Right ventricle myocardium superior (tissue), 1 donor: ENCODE measurements around the gene LSM6. TPM values are rescaled to one million over a fixed set of nuclear protein-coding genes. Genes with fewer than 3 reads are reported as not detected.

ENCODE experiments used
- ATAC-seq: fragments of 200-7000 bp; cut with Tn5 transposase; one replicate; pipeline ENCODE4 v1.9.1; 2020; ENCODE audit warnings: mild to moderate bottlenecking; ENCODE audit not compliant: poor library complexity
- DNase-seq: peaks from one replicate; pipeline ENCODE4 v3.0.0-alpha.2; 2020
- intact Hi-C: fragments of 100-400 bp; cut with DNase I; formaldehyde crosslinking; loops from one replicate; pipeline ENCODE4 v1.11.2; 2022
- total RNA-seq: library from RNA; stranded (reverse); fragmentation: NEBNext Ultra II Directional; extraction: Animal tissue kit (Norgen Biotek cat#: 25700); gene quantifications from one replicate; pipeline ENCODE4 v1.2.1, GENCODE V29; 2021
- donor health status: DM: no; HTN: yes; CAD: no; lungs with severe emphysema.

LSM6 gene
- total RNA-seq, 1 donor from 2014 or later = 11.8 TPM

DNA sequence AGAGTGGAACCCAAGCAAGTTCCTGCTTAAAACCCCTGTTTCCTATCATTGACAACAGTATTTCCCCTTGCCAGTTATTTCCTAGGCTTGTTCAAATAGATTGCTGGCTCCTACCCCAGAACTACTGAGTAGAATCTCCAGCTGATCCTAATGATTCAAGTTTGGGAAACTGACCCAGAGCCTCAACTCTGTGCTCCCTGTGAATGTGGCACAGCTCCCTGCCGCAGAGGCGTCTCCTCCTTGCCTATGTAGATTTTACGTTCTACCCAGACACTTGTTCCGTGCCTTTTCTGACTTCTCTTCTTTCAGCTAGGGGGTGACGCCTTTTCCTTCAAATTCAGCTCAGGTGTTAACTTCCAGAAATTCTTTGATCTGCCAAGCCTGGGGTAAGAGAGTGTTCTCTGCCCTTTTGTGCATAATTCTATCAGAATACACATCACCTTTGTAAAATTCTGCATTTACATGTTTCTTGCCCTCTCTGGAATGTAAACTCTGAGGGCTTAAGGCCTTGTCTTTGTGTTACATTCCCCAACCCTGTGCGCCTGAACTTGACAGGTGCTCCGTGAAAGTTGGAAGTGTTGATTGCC lies 4.4 kb downstream of the LSM6 start:
- intact Hi-C loops = loop anchor here (10.0 kb wide), 1 partner anchor 245 kb away; the partner anchor contains the start of gene ZNF827
- ATAC-seq (no peak), DNase-seq (no peak)

DNA sequence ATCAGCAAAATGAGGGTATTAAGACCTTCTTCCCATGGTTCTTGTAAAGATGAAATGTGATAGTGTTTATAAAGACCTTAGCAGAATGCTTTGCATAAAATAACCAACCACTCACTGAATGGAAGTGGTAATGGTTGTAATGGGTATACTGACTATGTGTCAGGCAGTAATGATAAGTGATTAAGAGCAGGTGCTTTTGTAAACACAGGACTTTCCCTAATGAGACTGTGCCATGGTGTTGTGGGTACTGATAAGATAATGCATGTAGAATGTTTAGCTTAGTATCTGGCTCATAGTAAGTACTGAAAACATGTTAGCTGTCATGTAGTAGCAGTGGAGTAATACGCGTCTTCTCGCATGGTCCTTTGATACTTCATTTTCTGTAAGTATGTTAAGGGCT lies 6.9 kb downstream of the LSM6 start:
- no peak for DNase-seq
- intact Hi-C loops = no loop called here
- no peak for ATAC-seq

GRCh38 chr4:146183209-146183608 lies 7.7 kb downstream of the LSM6 start:
- ATAC-seq = no peak

GRCh38 chr4:146186041-146186440 lies 10.5 kb downstream of the LSM6 start:
- ATAC-seq (no peak), DNase-seq (no peak)
- intact Hi-C loops = no loop called here

More at GRCh38 chr4:146183209-146183608, 7.7 kb downstream of the LSM6 start:
- no peak for DNase-seq
- intact Hi-C loops = no loop called here

- intact Hi-C loops = no loop called here
- no peak for ATAC-seq
Observed at GRCh38 chr4:146186596-146186995, 11.1 kb downstream of the LSM6 start.

GRCh38 chr4:146190456-146190855 lies 14.9 kb downstream of the LSM6 start:
- ATAC-seq (no peak), DNase-seq (no peak)
- intact Hi-C loops = no loop called here

More at GRCh38 chr4:146186596-146186995, 11.1 kb downstream of the LSM6 start:
- no peak for DNase-seq

- no peak for DNase-seq
- intact Hi-C loops = no loop called here
- peak; percentile 81 for ATAC-seq
Observed at GRCh38 chr4:146191766-146192458, 16.4 kb downstream of the LSM6 start.

- no peak for ATAC-seq
- intact Hi-C loops = no loop called here
- DNase-seq = no peak
Observed at GRCh38 chr4:146193628-146194027, 18.1 kb downstream of the LSM6 start.

DNA sequence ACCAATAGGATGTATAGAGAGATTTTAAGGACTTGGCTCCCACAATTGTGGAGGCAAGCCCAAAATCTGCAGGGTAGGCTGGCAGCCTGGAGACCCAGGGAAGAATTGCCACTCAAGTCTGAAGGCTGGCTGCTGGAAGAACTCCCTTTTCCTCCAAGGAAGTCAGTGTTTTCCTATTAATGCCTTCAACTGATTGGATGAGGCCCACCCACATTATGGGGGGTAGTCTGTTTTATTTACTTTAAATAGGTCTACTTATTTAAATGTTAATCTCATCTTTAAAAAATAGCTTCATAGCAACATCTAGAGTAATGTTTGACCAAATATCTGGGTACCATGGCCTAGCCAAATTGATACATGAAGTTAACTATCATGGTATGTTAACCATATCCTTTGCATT lies 18.7 kb downstream of the LSM6 start:
- DNase-seq (no peak), ATAC-seq (no peak)
- intact Hi-C loops = no loop called here

GRCh38 chr4:146202665-146203064 lies 27.1 kb downstream of the LSM6 start:
- no peak for ATAC-seq
- no peak for DNase-seq
- intact Hi-C loops = no loop called here

DNA sequence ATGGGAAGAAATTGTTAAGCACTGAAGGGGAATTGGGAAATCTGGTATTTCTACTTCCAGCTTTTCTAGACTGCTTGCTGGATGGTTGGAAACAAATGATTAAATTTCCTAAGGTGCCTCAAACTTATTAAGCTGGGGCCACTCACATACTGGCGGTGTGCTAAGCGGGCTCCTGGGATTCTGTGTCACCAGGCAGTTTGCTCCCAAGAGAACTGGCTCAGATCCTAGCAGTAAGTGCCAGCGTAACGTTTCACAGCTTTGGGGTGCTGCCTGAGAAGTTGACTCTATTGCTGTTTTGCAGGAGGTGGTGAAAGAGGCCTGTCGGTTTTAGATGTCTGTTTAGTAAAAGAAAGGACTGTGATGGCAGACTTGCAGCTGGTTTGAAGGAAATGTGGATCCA lies 31.9 kb downstream of the LSM6 start:
- intact Hi-C loops = no loop called here
- ATAC-seq = no peak
- no peak for DNase-seq

GRCh38 chr4:146210890-146211289 lies 35.4 kb downstream of the LSM6 start:
- ATAC-seq = no peak
- DNase-seq = no peak
- intact Hi-C loops = no loop called here

DNA sequence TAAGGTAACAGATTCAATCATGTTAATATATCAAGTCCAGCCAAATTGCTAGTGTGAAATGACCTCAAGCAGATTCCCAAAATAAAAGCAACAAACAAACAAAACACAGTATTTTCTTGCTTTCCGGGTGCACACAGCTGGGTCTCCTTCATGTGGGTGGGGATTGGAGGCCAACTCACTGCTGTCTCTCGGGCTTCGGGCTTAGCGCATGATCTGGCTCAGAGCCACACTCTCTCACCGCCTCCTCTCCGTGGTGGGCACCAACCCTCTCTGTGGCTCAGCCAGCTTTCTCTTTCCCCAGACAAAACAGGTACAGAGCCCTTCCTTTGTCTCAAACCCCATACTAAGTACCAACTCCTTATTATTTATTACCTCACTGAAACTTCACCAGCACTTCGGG lies 35.9 kb downstream of the LSM6 start:
- intact Hi-C loops = no loop called here
- ATAC-seq (peak; percentile 41), DNase-seq (no peak)

DNA sequence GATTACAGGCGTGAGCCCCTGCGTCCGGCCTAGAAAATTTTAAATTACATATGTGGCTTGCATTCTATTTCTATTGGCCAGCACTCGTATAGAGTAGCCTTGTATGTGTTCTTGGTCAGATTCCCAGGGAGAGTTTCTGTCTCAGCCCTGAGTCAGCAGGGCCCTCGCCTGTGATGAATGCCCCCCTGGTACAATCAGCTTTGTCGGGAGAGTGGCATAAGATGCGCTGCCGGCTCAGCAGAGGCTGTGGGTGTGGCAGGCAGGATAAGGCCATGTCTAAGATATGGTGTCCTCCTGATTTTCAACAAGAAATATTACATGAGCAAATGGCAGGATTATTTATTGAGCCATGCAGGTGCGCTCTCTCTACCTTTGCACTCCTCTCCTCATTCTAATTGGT lies 37.3 kb downstream of the LSM6 start:
- ATAC-seq (no peak), DNase-seq (no peak)
- intact Hi-C loops = no loop called here

GRCh38 chr4:146214238-146214637 lies 38.7 kb downstream of the LSM6 start, which contains the start of gene REELD1:
Gene REELD1, plus strand, starts transcription at chr4:146214538. Its CDS starts 2,415 bp downstream, at chr4:146216953.
- no peak for DNase-seq
- intact Hi-C loops = no loop called here
- ATAC-seq = no peak

DNA sequence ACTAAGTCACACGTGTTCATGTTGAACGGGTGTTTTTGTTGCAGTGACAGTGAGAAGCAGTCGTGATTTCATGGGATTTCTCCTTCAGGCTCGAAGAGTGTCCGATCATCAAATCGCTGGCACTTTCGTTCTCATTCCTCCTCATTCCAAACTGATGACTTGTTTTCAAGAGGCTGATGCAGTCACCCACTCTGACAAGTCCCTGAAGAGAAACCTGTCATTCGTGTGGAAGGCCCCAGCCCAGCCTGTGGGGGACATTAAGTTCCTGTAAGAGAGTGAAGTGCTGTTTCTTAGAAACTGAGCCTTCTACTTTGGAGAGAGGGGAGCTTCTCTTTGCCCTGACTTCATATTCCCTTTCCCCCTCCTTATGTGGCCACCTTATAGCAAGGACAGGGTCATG lies 46.8 kb downstream of the LSM6 start:
- DNase-seq (no peak), ATAC-seq (no peak)
- intact Hi-C loops = no loop called here

- no peak for DNase-seq
- intact Hi-C loops = no loop called here
- ATAC-seq = peak; percentile 91
Observed at GRCh38 chr4:146224326-146224966, 48.9 kb downstream of the LSM6 start.

DNA sequence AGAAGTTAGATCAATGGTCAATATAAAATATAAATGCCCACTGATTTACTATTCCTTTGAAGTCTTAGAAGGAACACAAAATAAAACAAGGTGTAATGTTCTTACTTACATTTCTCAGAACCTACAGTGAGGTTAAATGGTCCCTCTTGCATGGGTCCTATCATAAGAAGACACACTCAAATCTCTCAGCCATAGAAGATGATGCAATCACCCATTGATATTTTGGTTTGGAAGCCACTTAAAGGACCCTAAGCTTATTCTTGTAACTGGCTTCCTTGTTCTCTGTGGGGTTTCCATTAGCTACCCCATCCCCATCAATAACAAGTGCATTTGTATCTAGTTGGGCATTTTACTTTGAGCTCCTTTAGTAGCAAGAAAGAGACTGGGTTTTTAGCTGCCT lies 53.9 kb downstream of the LSM6 start:
- intact Hi-C loops = no loop called here
- DNase-seq (no peak), ATAC-seq (no peak)

DNA sequence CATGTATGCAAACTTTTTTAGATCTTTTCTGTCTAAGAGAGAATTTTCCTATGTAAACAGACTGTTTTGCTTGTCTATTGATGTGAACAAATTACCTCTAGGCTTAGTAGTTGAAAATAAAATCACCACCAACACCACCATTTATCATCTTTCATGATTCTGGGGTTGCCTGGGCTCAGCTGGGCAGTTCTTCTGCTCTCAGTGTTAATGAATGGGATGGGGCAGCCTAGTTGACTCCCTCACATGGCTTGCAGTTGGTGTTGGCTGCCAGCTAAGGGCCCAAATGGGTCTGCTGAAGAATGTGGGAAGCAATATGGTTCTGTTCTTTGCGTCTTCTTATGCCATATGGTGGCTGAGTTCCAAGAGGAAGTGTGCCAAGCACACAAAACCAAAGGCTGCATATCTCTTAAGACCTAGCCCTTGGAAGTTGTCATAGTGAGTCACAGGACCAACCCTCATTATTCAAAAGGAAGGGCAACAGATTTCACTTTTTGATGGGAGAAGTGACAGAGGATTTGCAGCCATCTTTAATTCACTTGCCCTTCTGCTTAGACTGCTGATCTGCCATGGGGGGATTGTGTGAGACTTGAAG lies 56.7 kb downstream of the LSM6 start:
- intact Hi-C loops = no loop called here

More for the DNA sequence above, 56.7 kb downstream of the LSM6 start:
- DNase-seq (no peak), ATAC-seq (no peak)
